Measurements from ENCODE around the gene LCA5L. TPM values are rescaled to one million over a fixed set of nuclear protein-coding genes. Genes with fewer than 3 reads are reported as not detected.

LCA5L gene
- total RNA-seq, 1 donor from 2014 or later, result 3.0 TPM

DNA sequence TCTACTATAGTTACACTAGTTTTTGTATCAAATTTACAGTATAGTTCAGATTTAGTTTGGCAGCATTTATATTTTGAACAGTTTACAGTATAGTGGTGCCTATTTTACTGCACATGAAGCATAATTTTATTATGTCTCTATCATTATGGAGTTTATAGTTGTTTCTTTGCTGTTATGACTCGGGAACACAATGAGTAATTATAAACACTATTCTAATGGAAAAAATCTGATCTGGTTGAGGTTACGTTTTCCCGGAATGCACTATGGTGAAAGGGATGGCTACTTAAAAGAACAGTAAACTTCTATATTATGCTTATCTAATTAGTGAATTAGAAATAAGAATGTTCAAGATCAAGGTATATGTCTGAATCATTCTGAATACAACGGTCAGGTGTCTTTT lies 10.6 kb downstream of the LCA5L start:
- ATAC-seq (no peak), DNase-seq (no peak)
- no peak overlapping the region for H3K4me3 ChIP-seq
- H3K27me3 ChIP-seq (ENCODE audit: low read depth), result no peaks in the 10 kb centered on the region
- TF ChIP-seq, protein P1, sequence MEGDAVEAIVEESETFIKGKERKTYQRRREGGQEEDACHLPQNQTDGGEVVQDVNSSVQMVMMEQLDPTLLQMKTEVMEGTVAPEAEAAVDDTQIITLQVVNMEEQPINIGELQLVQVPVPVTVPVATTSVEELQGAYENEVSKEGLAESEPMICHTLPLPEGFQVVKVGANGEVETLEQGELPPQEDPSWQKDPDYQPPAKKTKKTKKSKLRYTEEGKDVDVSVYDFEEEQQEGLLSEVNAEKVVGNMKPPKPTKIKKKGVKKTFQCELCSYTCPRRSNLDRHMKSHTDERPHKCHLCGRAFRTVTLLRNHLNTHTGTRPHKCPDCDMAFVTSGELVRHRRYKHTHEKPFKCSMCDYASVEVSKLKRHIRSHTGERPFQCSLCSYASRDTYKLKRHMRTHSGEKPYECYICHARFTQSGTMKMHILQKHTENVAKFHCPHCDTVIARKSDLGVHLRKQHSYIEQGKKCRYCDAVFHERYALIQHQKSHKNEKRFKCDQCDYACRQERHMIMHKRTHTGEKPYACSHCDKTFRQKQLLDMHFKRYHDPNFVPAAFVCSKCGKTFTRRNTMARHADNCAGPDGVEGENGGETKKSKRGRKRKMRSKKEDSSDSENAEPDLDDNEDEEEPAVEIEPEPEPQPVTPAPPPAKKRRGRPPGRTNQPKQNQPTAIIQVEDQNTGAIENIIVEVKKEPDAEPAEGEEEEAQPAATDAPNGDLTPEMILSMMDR (IDR thresholded peaks at IDR 0.05), result no peak
- no peaks in the 10 kb centered on the region for H3K9me3 ChIP-seq
- no peak overlapping the region for H3K27ac ChIP-seq
- intact Hi-C loops (cut with DNase I), result no loop called here
- H3K4me1 ChIP-seq, result no peaks in the 10 kb centered on the region
- no peaks in the 10 kb centered on the region for H3K36me3 ChIP-seq

DNA sequence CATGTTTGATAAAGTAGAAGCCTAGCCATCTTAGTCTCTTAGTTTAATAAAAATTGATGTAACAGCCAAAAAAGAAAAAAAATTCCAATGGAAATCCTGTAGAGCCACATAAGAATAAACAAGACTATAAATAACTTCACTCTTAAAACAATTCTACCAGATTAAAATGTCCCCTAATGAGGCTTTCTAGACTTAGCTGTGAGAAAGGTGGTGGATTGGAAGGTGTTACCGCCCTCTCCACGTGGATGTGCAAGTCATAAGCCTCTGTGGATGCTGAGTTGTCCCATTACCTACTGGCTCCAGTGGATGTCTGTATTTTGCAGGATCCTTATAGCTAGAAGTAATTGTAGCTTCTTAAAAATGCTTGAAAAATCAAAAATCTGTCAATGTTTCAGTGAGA lies 14.6 kb downstream of the LCA5L start:
- Histone ChIP-seq H3K4me1 (no peaks in the 10 kb centered on the region), H3K9me3 (no peaks in the 10 kb centered on the region), H3K36me3 (no peaks in the 10 kb centered on the region), H3K27ac (no peak overlapping the region), H3K4me3 (no peak overlapping the region), H3K27me3 (ENCODE audit: low read depth) (no peaks in the 10 kb centered on the region)
- TF ChIP-seq, protein P1 (IDR thresholded peaks at IDR 0.05), result no peak
- intact Hi-C loops (cut with DNase I), result no loop called here
- ATAC-seq (no peak), DNase-seq (no peak)

DNA sequence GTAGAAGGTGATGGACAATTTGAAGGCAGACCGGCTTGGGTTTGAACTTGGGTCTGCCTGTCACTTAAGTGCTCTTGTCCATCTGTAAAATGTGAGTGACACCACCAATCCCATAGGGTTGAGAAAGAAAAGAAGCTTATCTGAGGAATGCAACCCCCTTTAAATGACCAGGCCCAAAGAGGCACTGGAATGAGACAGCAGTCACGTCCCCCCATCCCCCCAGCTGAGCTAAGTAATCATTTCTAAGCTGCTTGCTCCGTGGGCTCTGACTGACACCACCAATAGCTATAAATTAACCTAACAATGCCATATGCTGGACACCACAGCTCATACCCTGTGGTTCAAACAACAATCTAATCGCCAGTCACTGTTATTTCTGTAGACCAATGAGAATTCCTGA lies 15.1 kb downstream of the LCA5L start:
- Histone ChIP-seq H3K9me3 (no peaks in the 10 kb centered on the region), H3K27ac (no peak overlapping the region), H3K4me3 (no peak overlapping the region), H3K4me1 (no peaks in the 10 kb centered on the region), H3K36me3 (no peaks in the 10 kb centered on the region), H3K27me3 (ENCODE audit: low read depth) (no peaks in the 10 kb centered on the region)
- intact Hi-C loops (cut with DNase I), result no loop called here
- DNase-seq, result no peak
- TF ChIP-seq, protein P1 (IDR thresholded peaks at IDR 0.05), result no peak
- ATAC-seq, result no peak

DNA sequence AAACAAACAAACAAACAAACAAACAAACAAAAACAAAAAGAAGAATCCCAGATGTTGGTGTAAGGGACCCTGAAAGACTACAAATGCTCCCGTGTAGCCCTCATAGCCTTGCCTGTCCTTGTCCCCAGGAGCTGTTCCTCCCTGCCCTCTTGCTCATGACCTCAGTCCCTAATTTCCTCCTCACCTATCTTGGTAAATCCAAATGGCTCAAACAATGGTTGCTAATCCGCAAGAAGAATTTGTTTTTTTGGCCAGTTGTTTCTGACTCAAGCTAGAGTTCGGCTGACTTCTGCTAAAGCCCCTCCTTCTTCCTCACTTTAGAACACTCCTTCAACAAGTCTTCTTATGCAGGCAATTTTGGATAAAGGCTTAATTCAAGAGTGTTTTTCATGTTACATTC lies 15.6 kb downstream of the LCA5L start:
- no peaks in the 10 kb centered on the region for H3K9me3 ChIP-seq
- intact Hi-C loops (cut with DNase I), result no loop called here
- no peak for DNase-seq
- H3K4me3 ChIP-seq, result no peak overlapping the region
- no peaks in the 10 kb centered on the region for H3K4me1 ChIP-seq
- TF ChIP-seq, protein P1 (IDR thresholded peaks at IDR 0.05), result no peak
- no peaks in the 10 kb centered on the region for H3K27me3 ChIP-seq (ENCODE audit: low read depth)
- ATAC-seq, result no peak
- H3K27ac ChIP-seq, result no peak overlapping the region
- no peaks in the 10 kb centered on the region for H3K36me3 ChIP-seq

DNA sequence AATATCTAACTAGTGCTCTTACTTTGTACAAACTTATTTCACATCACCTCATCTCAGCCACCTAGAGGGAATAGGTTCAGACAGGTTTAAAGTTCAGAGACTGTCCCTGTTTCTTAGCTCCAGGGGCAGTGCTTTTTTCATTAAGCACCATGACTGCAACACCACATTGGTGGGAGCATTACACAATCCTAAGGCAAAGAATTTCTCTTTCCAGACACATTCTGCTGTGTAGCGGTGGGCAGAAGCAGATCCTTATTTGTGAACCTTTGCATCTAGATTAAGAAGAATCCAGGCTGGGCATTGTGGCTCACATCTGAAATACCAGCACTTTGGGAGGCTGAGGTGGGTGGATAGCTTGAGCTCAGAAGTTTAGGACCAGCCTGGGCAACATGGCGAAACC lies 16.1 kb downstream of the LCA5L start:
- no peak overlapping the region for H3K4me3 ChIP-seq
- TF ChIP-seq, protein P1 (IDR thresholded peaks at IDR 0.05), result no peak
- H3K4me1 ChIP-seq, result no peaks in the 10 kb centered on the region
- intact Hi-C loops (cut with DNase I), result no loop called here
- no peak overlapping the region for H3K27ac ChIP-seq
- no peaks in the 10 kb centered on the region for H3K9me3 ChIP-seq
- H3K27me3 ChIP-seq (ENCODE audit: low read depth), result no peaks in the 10 kb centered on the region
- ATAC-seq, result no peak
- no peaks in the 10 kb centered on the region for H3K36me3 ChIP-seq
- DNase-seq, result no peak

Data from lower lobe of right lung (tissue), 2 donors.